DOHH2 (cell line): ENCODE data around the gene MCF2L.

Source experiments
- H3F3A ChIP-seq: fragments of 200-600 bp; sonication (generic), shearing (Covaris generic); 2 replicates; pipeline ENCODE4 v1.6.0; 2016; ENCODE audit warnings: antibody characterized with exemption, mild to moderate bottlenecking; ENCODE audit not compliant: control insufficient read depth, insufficient read depth
- H3K27ac ChIP-seq: fragments of 200-600 bp; sonication (generic); 2 replicates; pipeline ENCODE4 v1.5.1; 2014; ENCODE audit warnings: low read depth, mild to moderate bottlenecking, low read length, moderate library complexity
- H3K27me3 ChIP-seq: fragments of 200-600 bp; sonication (generic); 2 replicates; pipeline ENCODE4 v1.6.1; 2014; ENCODE audit warnings: mild to moderate bottlenecking, low read length, mixed read lengths; ENCODE audit not compliant: control insufficient read depth
- H3K36me3 ChIP-seq: fragments of 200-600 bp; sonication (generic); 2 replicates; pipeline ENCODE4 v1.6.1; 2014; ENCODE audit warnings: mild to moderate bottlenecking, low read length, moderate library complexity, mixed read lengths; ENCODE audit not compliant: control insufficient read depth
- H3K4me1 ChIP-seq: fragments of 200-600 bp; sonication (generic); 2 replicates; pipeline ENCODE4 v1.6.1; 2014; ENCODE audit warnings: mild to moderate bottlenecking, low read length, mixed read lengths; ENCODE audit not compliant: control insufficient read depth
- H3K4me2 ChIP-seq: fragments of 200-600 bp; sonication (generic); 2 replicates; pipeline ENCODE4 v1.6.0; 2014; ENCODE audit warnings: mild to moderate bottlenecking, low read length, moderate library complexity
- H3K4me3 ChIP-seq: fragments of 200-600 bp; sonication (generic); 2 replicates; pipeline ENCODE4 v1.5.1; 2014; ENCODE audit warnings: mild to moderate bottlenecking, low read length, mixed read lengths
- H3K79me2 ChIP-seq: fragments of 200-600 bp; sonication (generic); 2 replicates; pipeline ENCODE4 v1.6.1; 2014; ENCODE audit warnings: mild to moderate bottlenecking, low read length, mixed read lengths; ENCODE audit not compliant: control insufficient read depth
- H3K9me2 ChIP-seq: fragments of 200-600 bp; sonication (generic); replicated peaks from 2 replicates; pipeline ENCODE4 v1.6.1; 2014; ENCODE audit warnings: mild to moderate bottlenecking, low read length, mixed read lengths; ENCODE audit not compliant: control insufficient read depth
- H3K9me3 ChIP-seq: fragments of 200-600 bp; sonication (generic); 2 replicates; pipeline ENCODE4 v1.6.1; 2014; ENCODE audit warnings: antibody characterized with exemption, low read length, mixed read lengths; ENCODE audit not compliant: control insufficient read depth, insufficient read depth
- H4K20me1 ChIP-seq: fragments of 200-600 bp; sonication (generic); 2 replicates; pipeline ENCODE4 v1.6.0; 2014; ENCODE audit warnings: low read depth, mild to moderate bottlenecking, antibody characterized with exemption, low read length, moderate library complexity; ENCODE audit not compliant: control insufficient read depth, insufficient read depth
- CTCF ChIP-seq: fragments of 200-600 bp; sonication (generic); IDR thresholded peaks from one replicate; pipeline ENCODE4 v1.5.1; 2014; ENCODE audit warnings: antibody characterized with exemption, mild to moderate bottlenecking, low read depth, low read length; ENCODE audit not compliant: poor library complexity, severe bottlenecking
- EZH2phosphoT487 ChIP-seq: fragments of 200-600 bp; sonication (generic); IDR thresholded peaks from 2 replicates; pipeline ENCODE4 v1.6.1; 2017; ENCODE audit warnings: borderline replicate concordance, mild to moderate bottlenecking, antibody characterized with exemption, low read length, moderate library complexity, mixed read lengths

The MCF2L gene

GRCh38 chr13:113080361-113080831 lies 111.4 kb downstream of the MCF2L start:
- Histone ChIP-seq H3K36me3 (no peaks in the 10 kb centered on the region), H3K79me2 (no peaks in the 10 kb centered on the region), H3K4me2 (no peak overlapping the region), H3K9me2 (no peaks in the 10 kb centered on the region), H3K9me3 (no peaks in the 10 kb centered on the region), H3K27me3 (no peaks in the 10 kb centered on the region), H3K4me1 (no peaks in the 10 kb centered on the region), H3K27ac (no peak overlapping the region), H3K4me3 (no peak overlapping the region), H4K20me1 (no peaks in the 10 kb centered on the region), H3F3A (no peaks in the 10 kb centered on the region)
- no peak for TF ChIP-seq EZH2phosphoT487
- no peak for TF ChIP-seq CTCF

GRCh38 chr13:113080901-113081521 lies 112.0 kb downstream of the MCF2L start:
- no peaks in the 10 kb centered on the region for H3K4me1 ChIP-seq
- H3K4me2 ChIP-seq = no peak overlapping the region
- TF ChIP-seq CTCF (no peak), EZH2phosphoT487 (no peak)

GRCh38 chr13:113082198-113083021 lies 113.4 kb downstream of the MCF2L start:
- no peaks in the 10 kb centered on the region for H4K20me1 ChIP-seq
- H3K27ac ChIP-seq = no peak overlapping the region
- no peak overlapping the region for H3K4me3 ChIP-seq
- no peak overlapping the region for H3K4me2 ChIP-seq
- no peaks in the 10 kb centered on the region for H3F3A ChIP-seq
- TF ChIP-seq CTCF = no peak
- TF ChIP-seq EZH2phosphoT487 = no peak
- no peaks in the 10 kb centered on the region for H3K9me2 ChIP-seq
- H3K4me1 ChIP-seq = no peaks in the 10 kb centered on the region
- H3K36me3 ChIP-seq = no peaks in the 10 kb centered on the region
- no peaks in the 10 kb centered on the region for H3K9me3 ChIP-seq
- no peaks in the 10 kb centered on the region for H3K79me2 ChIP-seq
- no peaks in the 10 kb centered on the region for H3K27me3 ChIP-seq

More at GRCh38 chr13:113080901-113081521, 112.0 kb downstream of the MCF2L start:
- H3K4me3 ChIP-seq = no peak overlapping the region
- H3K36me3 ChIP-seq = no peaks in the 10 kb centered on the region
- H3K9me3 ChIP-seq = no peaks in the 10 kb centered on the region
- H3K79me2 ChIP-seq = no peaks in the 10 kb centered on the region
- no peaks in the 10 kb centered on the region for H3K27me3 ChIP-seq
- no peak overlapping the region for H3K27ac ChIP-seq
- H4K20me1 ChIP-seq = no peaks in the 10 kb centered on the region
- no peaks in the 10 kb centered on the region for H3K9me2 ChIP-seq
- no peaks in the 10 kb centered on the region for H3F3A ChIP-seq
